ENCODE measurements around the gene ABCC1. TPM values are rescaled to one million over a fixed set of nuclear protein-coding genes. Genes with fewer than 3 reads are reported as not detected.

Gene ABCC1
- total and polyA plus RNA-seq, 3 experiments from 2014 or later: 9.9 to 64.8 (median 64.6) TPM

GRCh38 chr16:15972046-15972868 lies 22.8 kb downstream of the ABCC1 start:
- Mint-ChIP-seq H3K27me3 (no peaks in the 10 kb centered on the region), H3K9me3 (peaks cover 2 to 11% (median 7%) of the 10 kb centered on the region in 5 donors), H3K27ac (peak overlapping the region in 1 of 8 donors; percentile 33), H3K4me3 (no peak overlapping the region), H3K4me1 (peaks cover 12 to 70% (median 51%) of the 10 kb centered on the region in 3 donors), H3K36me3 (peaks cover 20 to 46% (median 21%) of the 10 kb centered on the region in 3 donors)
- H3K4me1 ChIP-seq (ENCODE audit: insufficient read depth, low read length): no peaks in the 10 kb centered on the region
- CTCF ChIA-PET: interaction anchor here (1.1 kb wide), 1 partner anchor 61 kb away, joined by 3 read pairs; no protein-coding TSS in a partner anchor
- POLR2A ChIA-PET: no interaction called here
- H3K9me3 ChIP-seq (ENCODE audit: low read length): no peaks in the 10 kb centered on the region
- DNase-seq: no peak
- no peak overlapping the region for H3K4me3 ChIP-seq (ENCODE audit: low read length)
- H3K36me3 ChIP-seq (ENCODE audit: insufficient read depth, low read length): no peaks in the 10 kb centered on the region
- no peaks in the 10 kb centered on the region for H3K27me3 ChIP-seq (ENCODE audit: insufficient read depth, low read length, poor library complexity, severe bottlenecking)
- no peak overlapping the region for H3K27ac ChIP-seq (ENCODE audit: low read depth, low read length)

GRCh38 chr16:15973421-15973820 lies 24.0 kb downstream of the ABCC1 start:
- Mint-ChIP-seq H3K27me3 (no peaks in the 10 kb centered on the region), H3K9me3 (peaks cover 4 to 13% (median 7%) of the 10 kb centered on the region in 5 donors), H3K27ac (peak overlapping the region in 1 of 8 donors; percentile 92), H3K4me3 (no peak overlapping the region), H3K4me1 (peaks cover 13 to 70% (median 50%) of the 10 kb centered on the region in 3 donors), H3K36me3 (peaks cover 21 to 55% (median 28%) of the 10 kb centered on the region in 3 donors)
- Histone ChIP-seq H3K4me1 (ENCODE audit: insufficient read depth, low read length) (no peaks in the 10 kb centered on the region), H3K4me3 (ENCODE audit: low read length) (no peak overlapping the region), H3K27me3 (ENCODE audit: insufficient read depth, low read length, poor library complexity, severe bottlenecking) (no peaks in the 10 kb centered on the region), H3K27ac (ENCODE audit: low read depth, low read length) (no peak overlapping the region), H3K36me3 (ENCODE audit: insufficient read depth, low read length) (no peaks in the 10 kb centered on the region), H3K9me3 (ENCODE audit: low read length) (no peaks in the 10 kb centered on the region)
- POLR2A ChIA-PET: no interaction called here
- no peak for DNase-seq
- CTCF ChIA-PET: interaction anchor here (1.1 kb wide), 1 partner anchor 60 kb away, joined by 3 read pairs; no protein-coding TSS in a partner anchor

GRCh38 chr16:15974057-15974456 lies 24.6 kb downstream of the ABCC1 start:
- Histone ChIP-seq H3K27me3 (ENCODE audit: insufficient read depth, low read length, poor library complexity, severe bottlenecking) (no peaks in the 10 kb centered on the region), H3K36me3 (ENCODE audit: insufficient read depth, low read length) (no peaks in the 10 kb centered on the region), H3K4me1 (ENCODE audit: insufficient read depth, low read length) (no peaks in the 10 kb centered on the region), H3K27ac (ENCODE audit: low read depth, low read length) (no peak overlapping the region), H3K9me3 (ENCODE audit: low read length) (no peaks in the 10 kb centered on the region), H3K4me3 (ENCODE audit: low read length) (no peak overlapping the region)
- DNase-seq: no peak
- CTCF ChIA-PET: interaction anchor here (0.6 kb wide), 1 partner anchor 1781 kb away, joined by 4 read pairs; no protein-coding TSS in a partner anchor
- Mint-ChIP-seq H3K27me3 (no peaks in the 10 kb centered on the region), H3K4me3 (no peak overlapping the region), H3K4me1 (peaks cover 17 to 68% (median 53%) of the 10 kb centered on the region in 3 donors), H3K9me3 (peaks cover 4 to 16% (median 10%) of the 10 kb centered on the region in 5 donors), H3K36me3 (peaks cover 25 to 59% (median 33%) of the 10 kb centered on the region in 3 donors), H3K27ac (peak overlapping the region in 1 of 8 donors; percentile 13)
- POLR2A ChIA-PET: no interaction called here

GRCh38 chr16:15975172-15975571 lies 25.8 kb downstream of the ABCC1 start:
- Histone ChIP-seq H3K4me1 (ENCODE audit: insufficient read depth, low read length) (no peaks in the 10 kb centered on the region), H3K4me3 (ENCODE audit: low read length) (no peak overlapping the region), H3K9me3 (ENCODE audit: low read length) (no peaks in the 10 kb centered on the region), H3K27me3 (ENCODE audit: insufficient read depth, low read length, poor library complexity, severe bottlenecking) (no peaks in the 10 kb centered on the region), H3K36me3 (ENCODE audit: insufficient read depth, low read length) (no peaks in the 10 kb centered on the region), H3K27ac (ENCODE audit: low read depth, low read length) (no peak overlapping the region)
- no peak for DNase-seq
- Mint-ChIP-seq H3K36me3 (peaks cover 30 to 68% (median 43%) of the 10 kb centered on the region in 3 donors), H3K27me3 (no peaks in the 10 kb centered on the region), H3K4me1 (peaks cover 19 to 73% (median 60%) of the 10 kb centered on the region in 3 donors), H3K27ac (peak overlapping the region in 1 of 8 donors; percentile 55), H3K9me3 (peaks cover 4 to 25% (median 20%) of the 10 kb centered on the region in 5 donors), H3K4me3 (no peak overlapping the region)
- ChIA-PET CTCF (interaction anchor here (0.6 kb wide), 1 partner anchor 8 kb away, joined by 3 read pairs; no protein-coding TSS in a partner anchor), POLR2A (no interaction called here)

- no peaks in the 10 kb centered on the region for H3K36me3 ChIP-seq (ENCODE audit: insufficient read depth, low read length)
- H3K4me3 ChIP-seq (ENCODE audit: low read length): no peak overlapping the region
- no peaks in the 10 kb centered on the region for H3K27me3 ChIP-seq (ENCODE audit: insufficient read depth, low read length, poor library complexity, severe bottlenecking)
- no peak for DNase-seq
- peaks cover 1% of the 10 kb centered on the region for H3K9me3 ChIP-seq (ENCODE audit: low read length)
- H3K27me3 Mint-ChIP-seq: no peaks in the 10 kb centered on the region
- H3K4me1 ChIP-seq (ENCODE audit: insufficient read depth, low read length): no peaks in the 10 kb centered on the region
- POLR2A ChIA-PET: no interaction called here
- H3K4me3 Mint-ChIP-seq: no peak overlapping the region
- peaks cover 17 to 69% (median 52%) of the 10 kb centered on the region in 3 donors for H3K4me1 Mint-ChIP-seq
- H3K27ac ChIP-seq (ENCODE audit: low read depth, low read length): no peak overlapping the region
- peak overlapping the region in 3 of 8 donors; percentile 13 to 55 (median 44) for H3K27ac Mint-ChIP-seq
- peaks cover 27 to 69% (median 41%) of the 10 kb centered on the region in 3 donors for H3K36me3 Mint-ChIP-seq
- peaks cover 4 to 30% (median 26%) of the 10 kb centered on the region in 5 donors for H3K9me3 Mint-ChIP-seq
- CTCF ChIA-PET: interaction anchor here (1.2 kb wide), 1 partner anchor 88 kb away, joined by 3 read pairs; the partner anchor contains the start of gene CEP20
Measured at GRCh38 chr16:15976225-15976812, 26.9 kb downstream of the ABCC1 start.

- Mint-ChIP-seq H3K9me3 (peaks cover 9 to 32% (median 30%) of the 10 kb centered on the region in 5 donors), H3K27me3 (no peaks in the 10 kb centered on the region), H3K4me3 (no peak overlapping the region), H3K27ac (peak overlapping the region in 1 of 8 donors; percentile 44), H3K4me1 (peaks cover 19 to 71% (median 48%) of the 10 kb centered on the region in 3 donors), H3K36me3 (peaks cover 25 to 70% (median 43%) of the 10 kb centered on the region in 3 donors)
- H3K27ac ChIP-seq (ENCODE audit: low read depth, low read length): no peak overlapping the region
- CTCF ChIA-PET: interaction anchor here (1.2 kb wide), 1 partner anchor 89 kb away, joined by 3 read pairs; the partner anchor contains the start of gene CEP20
- no peak for DNase-seq
- no peaks in the 10 kb centered on the region for H3K4me1 ChIP-seq (ENCODE audit: insufficient read depth, low read length)
- POLR2A ChIA-PET: no interaction called here
- peaks cover 7% of the 10 kb centered on the region for H3K9me3 ChIP-seq (ENCODE audit: low read length)
- H3K4me3 ChIP-seq (ENCODE audit: low read length): no peak overlapping the region
- no peaks in the 10 kb centered on the region for H3K36me3 ChIP-seq (ENCODE audit: insufficient read depth, low read length)
- H3K27me3 ChIP-seq (ENCODE audit: insufficient read depth, low read length, poor library complexity, severe bottlenecking): no peaks in the 10 kb centered on the region
Measured at GRCh38 chr16:15976929-15977637, 27.7 kb downstream of the ABCC1 start.

GRCh38 chr16:15979801-15980200 lies 30.4 kb downstream of the ABCC1 start:
- POLR2A ChIA-PET: no interaction called here
- Mint-ChIP-seq H3K27ac (no peak overlapping the region), H3K9me3 (peaks cover 9 to 33% (median 27%) of the 10 kb centered on the region in 5 donors), H3K27me3 (no peaks in the 10 kb centered on the region), H3K4me1 (peaks cover 27 to 74% (median 52%) of the 10 kb centered on the region in 3 donors), H3K4me3 (no peak overlapping the region), H3K36me3 (peaks cover 24 to 69% (median 41%) of the 10 kb centered on the region in 3 donors)
- Histone ChIP-seq H3K4me1 (ENCODE audit: insufficient read depth, low read length) (no peaks in the 10 kb centered on the region), H3K27ac (ENCODE audit: low read depth, low read length) (no peak overlapping the region), H3K4me3 (ENCODE audit: low read length) (no peak overlapping the region), H3K9me3 (ENCODE audit: low read length) (peaks cover 11% of the 10 kb centered on the region), H3K27me3 (ENCODE audit: insufficient read depth, low read length, poor library complexity, severe bottlenecking) (no peaks in the 10 kb centered on the region), H3K36me3 (ENCODE audit: insufficient read depth, low read length) (no peaks in the 10 kb centered on the region)
- no peak for DNase-seq
- CTCF ChIA-PET: no interaction called here

Measured in CD8-positive, alpha-beta memory T cell (primary cell).